T-helper 1 cell treated with Interleukin-12 subunit alpha and Interleukin-12 subunit beta and Interleukin-4 antibody, amounts not matched to agents 30 μg/mL and 1 μg/mL, for 36 hours (primary cell): ENCODE data around the gene SPACA7.

ENCODE experiments used
- H3K27ac Mint-ChIP-seq: one replicate; pipeline ENCODE4 v1.8.0; 2021; ENCODE audit warnings: mild to moderate bottlenecking, mixed read lengths
- H3K27me3 Mint-ChIP-seq: one replicate; pipeline ENCODE4 v1.8.0; 2021; ENCODE audit warnings: low read depth, mixed read lengths
- H3K36me3 Mint-ChIP-seq: one replicate; pipeline ENCODE4 v1.8.0; 2021; ENCODE audit warnings: low read depth, mixed read lengths
- H3K4me1 Mint-ChIP-seq: one replicate; pipeline ENCODE4 v1.8.0; 2021; ENCODE audit warnings: low read depth, mixed read lengths
- H3K4me3 Mint-ChIP-seq: one replicate; pipeline ENCODE4 v1.8.0; 2021; ENCODE audit warnings: mild to moderate bottlenecking, moderate library complexity, mixed read lengths
- H3K9me3 Mint-ChIP-seq: one replicate; pipeline ENCODE4 v1.8.0; 2021; ENCODE audit warnings: mixed read lengths

SPACA7 gene

GRCh38 chr13:112376050-112376681 is at the start of gene SPACA7:
Gene SPACA7 (plus strand): TSS chr13:112376355. CDS start chr13:112376386, 31 bp downstream.
- no peak within 1 kb of the TSS for H3K27ac Mint-ChIP-seq
- no peaks in the 10 kb centered on the region for H3K27me3 Mint-ChIP-seq
- no peaks in the 10 kb centered on the region for H3K4me1 Mint-ChIP-seq
- no peak within 1 kb of the TSS for H3K4me3 Mint-ChIP-seq
- H3K36me3 Mint-ChIP-seq, result no peaks in the 10 kb centered on the region
- peaks cover 6% of the 10 kb centered on the region for H3K9me3 Mint-ChIP-seq

GRCh38 chr13:112326821-112327370 is 49.3 kb upstream of the SPACA7 start:
- H3K9me3 Mint-ChIP-seq, result no peaks in the 10 kb centered on the region
- no peaks in the 10 kb centered on the region for H3K36me3 Mint-ChIP-seq
- no peaks in the 10 kb centered on the region for H3K4me1 Mint-ChIP-seq
- no peak overlapping the region for H3K4me3 Mint-ChIP-seq
- H3K27me3 Mint-ChIP-seq, result peaks cover 16% of the 10 kb centered on the region
- no peak overlapping the region for H3K27ac Mint-ChIP-seq

GRCh38 chr13:112328936-112329335 is 47.2 kb upstream of the SPACA7 start:
- H3K27me3 Mint-ChIP-seq, result peaks cover 26% of the 10 kb centered on the region
- no peaks in the 10 kb centered on the region for H3K9me3 Mint-ChIP-seq
- no peak overlapping the region for H3K4me3 Mint-ChIP-seq
- no peak overlapping the region for H3K27ac Mint-ChIP-seq
- H3K4me1 Mint-ChIP-seq, result no peaks in the 10 kb centered on the region
- no peaks in the 10 kb centered on the region for H3K36me3 Mint-ChIP-seq

DNA sequence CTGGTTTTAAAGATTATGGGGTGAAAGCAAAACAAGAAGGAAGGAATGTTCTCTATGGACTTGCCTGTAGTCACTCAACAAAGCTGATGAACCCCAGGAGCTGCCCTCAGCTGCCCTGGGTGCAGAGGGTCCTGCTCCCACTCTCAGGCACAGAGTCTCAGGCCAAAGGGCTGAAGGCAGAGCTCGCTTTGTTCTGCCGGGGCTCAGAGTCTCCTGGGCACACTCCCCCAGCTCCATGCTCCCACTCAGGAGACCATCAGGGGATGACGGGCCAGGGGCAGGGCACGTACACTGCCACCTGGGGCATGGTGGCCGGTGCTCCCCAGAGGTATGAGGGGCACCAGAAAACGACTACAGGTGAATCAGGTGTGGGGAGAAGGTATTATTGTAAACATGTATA is 46.8 kb upstream of the SPACA7 start:
- Mint-ChIP-seq H3K9me3 (no peaks in the 10 kb centered on the region), H3K36me3 (no peaks in the 10 kb centered on the region), H3K4me3 (no peak overlapping the region), H3K4me1 (no peaks in the 10 kb centered on the region), H3K27me3 (peaks cover 26% of the 10 kb centered on the region), H3K27ac (no peak overlapping the region)

DNA sequence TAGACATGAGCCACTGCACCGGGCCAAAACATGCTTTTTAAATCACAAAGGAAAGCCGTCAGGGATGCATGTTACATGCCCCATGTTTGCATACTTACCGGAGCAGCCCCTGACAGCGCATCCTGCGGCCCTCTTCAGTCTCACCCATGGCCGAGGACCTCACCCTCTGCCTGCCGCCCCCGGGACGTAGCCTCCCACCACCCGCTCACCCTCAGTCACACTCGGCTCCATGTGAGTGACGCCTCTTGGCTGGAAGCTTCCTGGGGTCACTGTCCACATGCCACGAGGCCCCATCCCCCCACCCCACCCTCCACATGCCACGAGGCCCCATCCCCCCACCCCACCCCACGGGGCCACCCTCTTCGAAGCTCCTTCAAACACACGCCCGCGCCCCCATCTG is 46.1 kb upstream of the SPACA7 start:
- H3K27ac Mint-ChIP-seq, result no peak overlapping the region
- H3K36me3 Mint-ChIP-seq, result no peaks in the 10 kb centered on the region
- H3K4me3 Mint-ChIP-seq, result no peak overlapping the region
- H3K9me3 Mint-ChIP-seq, result no peaks in the 10 kb centered on the region
- H3K4me1 Mint-ChIP-seq, result no peaks in the 10 kb centered on the region
- peaks cover 26% of the 10 kb centered on the region for H3K27me3 Mint-ChIP-seq

GRCh38 chr13:112330479-112331381 is 45.4 kb upstream of the SPACA7 start:
- Mint-ChIP-seq H3K9me3 (no peaks in the 10 kb centered on the region), H3K36me3 (no peaks in the 10 kb centered on the region), H3K27me3 (peaks cover 26% of the 10 kb centered on the region), H3K4me1 (no peaks in the 10 kb centered on the region), H3K27ac (no peak overlapping the region), H3K4me3 (no peak overlapping the region)

- H3K36me3 Mint-ChIP-seq, result no peaks in the 10 kb centered on the region
- no peaks in the 10 kb centered on the region for H3K4me1 Mint-ChIP-seq
- peaks cover 26% of the 10 kb centered on the region for H3K27me3 Mint-ChIP-seq
- no peak overlapping the region for H3K27ac Mint-ChIP-seq
- H3K4me3 Mint-ChIP-seq, result no peak overlapping the region
- no peaks in the 10 kb centered on the region for H3K9me3 Mint-ChIP-seq
Observed at GRCh38 chr13:112331675-112332074, 44.5 kb upstream of the SPACA7 start.

GRCh38 chr13:112332727-112333126 is 43.4 kb upstream of the SPACA7 start:
- Mint-ChIP-seq H3K27ac (no peak overlapping the region), H3K36me3 (no peaks in the 10 kb centered on the region), H3K27me3 (peaks cover 24% of the 10 kb centered on the region), H3K4me3 (no peak overlapping the region), H3K9me3 (peaks cover 4% of the 10 kb centered on the region), H3K4me1 (no peaks in the 10 kb centered on the region)

- H3K36me3 Mint-ChIP-seq, result no peaks in the 10 kb centered on the region
- H3K4me1 Mint-ChIP-seq, result no peaks in the 10 kb centered on the region
- no peak overlapping the region for H3K4me3 Mint-ChIP-seq
- peaks cover 4% of the 10 kb centered on the region for H3K9me3 Mint-ChIP-seq
- H3K27me3 Mint-ChIP-seq, result peaks cover 23% of the 10 kb centered on the region
- no peak overlapping the region for H3K27ac Mint-ChIP-seq
Observed at GRCh38 chr13:112333756-112334543, 42.2 kb upstream of the SPACA7 start.

DNA sequence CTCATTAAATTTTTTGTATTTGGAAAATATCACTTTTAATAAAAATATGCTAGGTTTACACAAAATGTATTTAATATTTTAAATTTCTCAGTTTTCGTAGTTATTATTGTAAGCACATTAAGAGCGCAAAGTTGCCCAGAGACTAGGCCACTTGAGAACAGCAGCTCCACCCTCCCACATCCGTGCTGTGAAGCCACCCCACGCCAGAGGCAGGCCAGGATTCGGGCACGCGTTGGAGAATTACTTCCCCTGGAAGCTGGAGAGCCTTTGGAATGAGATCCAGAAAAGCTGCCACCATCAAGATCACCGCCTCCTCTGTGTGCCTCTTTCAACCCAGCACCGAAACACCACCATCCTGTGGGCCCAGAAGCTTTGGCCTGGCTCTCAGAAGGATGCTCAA is 41.0 kb upstream of the SPACA7 start:
- Mint-ChIP-seq H3K27me3 (peaks cover 20% of the 10 kb centered on the region), H3K4me1 (no peaks in the 10 kb centered on the region), H3K27ac (no peak overlapping the region), H3K9me3 (peaks cover 4% of the 10 kb centered on the region), H3K4me3 (no peak overlapping the region), H3K36me3 (no peaks in the 10 kb centered on the region)

DNA sequence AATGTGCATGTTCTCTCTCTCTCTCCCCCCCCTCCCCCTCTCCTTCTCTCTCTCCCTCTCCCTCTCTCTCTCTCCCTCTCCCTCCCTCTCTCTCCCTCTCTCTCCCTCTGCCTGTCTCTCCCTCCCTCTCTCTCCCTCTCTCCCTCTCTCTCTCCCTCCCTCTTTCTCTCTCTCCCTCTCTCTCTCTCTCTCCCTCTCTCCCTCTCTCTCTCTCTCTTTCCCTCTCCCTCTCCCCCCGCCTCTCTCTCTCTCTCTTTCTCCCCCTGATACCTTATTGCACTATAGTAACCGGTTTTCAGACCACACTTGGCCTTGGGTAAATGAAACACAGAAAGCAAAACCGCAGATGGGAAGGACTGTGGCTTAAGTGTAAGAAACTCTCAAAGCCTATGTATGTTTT is 34.7 kb upstream of the SPACA7 start:
- Mint-ChIP-seq H3K9me3 (peaks cover 4% of the 10 kb centered on the region), H3K4me3 (no peak overlapping the region), H3K36me3 (no peaks in the 10 kb centered on the region), H3K27me3 (peaks cover 12% of the 10 kb centered on the region), H3K27ac (no peak overlapping the region), H3K4me1 (no peaks in the 10 kb centered on the region)

DNA sequence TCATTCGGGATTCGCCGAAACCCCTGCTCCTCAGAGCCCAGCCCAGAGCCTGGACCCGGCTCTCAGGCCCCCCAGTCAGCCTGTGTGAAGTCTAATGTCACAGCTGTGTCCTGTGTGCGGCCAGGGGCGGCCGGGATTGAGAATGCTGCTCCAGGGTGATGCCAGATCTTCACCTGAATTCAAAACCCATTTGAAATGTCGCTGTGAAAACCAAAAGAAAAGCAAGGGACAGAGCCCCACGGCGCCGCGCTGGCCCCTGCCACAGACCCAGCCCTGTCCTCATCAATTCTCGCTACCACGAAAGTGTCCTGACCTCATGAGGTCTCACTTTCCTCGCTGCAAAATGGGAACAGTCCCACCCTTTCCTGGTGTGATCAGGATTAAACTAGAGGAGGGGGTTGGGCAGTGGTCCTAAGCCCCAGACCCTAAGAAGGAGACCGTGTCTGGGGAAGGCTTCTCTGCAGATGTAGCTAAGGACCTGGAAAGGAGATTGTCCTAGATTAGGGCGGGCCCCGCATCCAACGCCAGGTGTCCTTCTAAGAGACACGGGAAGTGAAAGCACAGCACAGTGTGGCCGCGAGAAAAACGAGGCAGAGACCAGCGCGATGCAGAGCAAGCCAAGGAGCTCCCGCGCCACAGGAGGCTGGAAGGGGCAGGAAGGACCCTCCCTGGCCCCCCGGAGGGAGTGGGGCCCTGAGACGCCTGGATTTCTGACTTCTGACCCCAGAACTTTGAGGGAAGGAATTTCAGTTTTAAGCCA is 34.0 kb upstream of the SPACA7 start:
- Mint-ChIP-seq H3K4me3 (no peak overlapping the region), H3K4me1 (no peaks in the 10 kb centered on the region), H3K36me3 (no peaks in the 10 kb centered on the region), H3K27me3 (peaks cover 18% of the 10 kb centered on the region), H3K9me3 (no peaks in the 10 kb centered on the region), H3K27ac (no peak overlapping the region)

DNA sequence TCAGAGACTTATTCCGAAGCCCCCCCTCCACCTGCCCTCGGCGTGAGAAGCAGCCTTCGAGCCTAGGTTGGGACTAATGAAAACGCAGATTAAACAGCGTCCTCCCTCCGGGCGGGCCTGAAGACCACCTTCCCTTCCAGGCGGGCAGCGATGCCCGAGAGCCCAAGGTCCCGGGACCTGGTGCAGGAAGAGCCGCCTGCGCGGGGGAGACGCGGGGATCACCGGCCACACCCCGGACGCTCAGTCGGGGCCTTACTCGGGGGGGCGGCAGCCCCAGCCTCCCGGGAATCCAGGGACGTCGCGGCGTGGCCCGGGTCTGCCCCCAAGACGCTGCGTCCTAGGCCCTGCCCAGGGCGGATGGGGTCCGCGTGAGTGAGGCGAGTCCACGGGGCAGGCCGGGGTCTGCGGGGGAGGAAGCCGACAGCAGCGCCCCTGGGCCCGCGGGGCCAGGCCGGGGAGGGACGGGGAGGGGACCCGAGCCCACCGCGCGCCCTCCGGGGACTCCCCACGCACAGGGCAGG is 33.3 kb upstream of the SPACA7 start:
- H3K36me3 Mint-ChIP-seq, result no peaks in the 10 kb centered on the region
- no peaks in the 10 kb centered on the region for H3K4me1 Mint-ChIP-seq
- no peaks in the 10 kb centered on the region for H3K9me3 Mint-ChIP-seq
- H3K4me3 Mint-ChIP-seq, result no peak overlapping the region
- no peak overlapping the region for H3K27ac Mint-ChIP-seq
- peaks cover 25% of the 10 kb centered on the region for H3K27me3 Mint-ChIP-seq

DNA sequence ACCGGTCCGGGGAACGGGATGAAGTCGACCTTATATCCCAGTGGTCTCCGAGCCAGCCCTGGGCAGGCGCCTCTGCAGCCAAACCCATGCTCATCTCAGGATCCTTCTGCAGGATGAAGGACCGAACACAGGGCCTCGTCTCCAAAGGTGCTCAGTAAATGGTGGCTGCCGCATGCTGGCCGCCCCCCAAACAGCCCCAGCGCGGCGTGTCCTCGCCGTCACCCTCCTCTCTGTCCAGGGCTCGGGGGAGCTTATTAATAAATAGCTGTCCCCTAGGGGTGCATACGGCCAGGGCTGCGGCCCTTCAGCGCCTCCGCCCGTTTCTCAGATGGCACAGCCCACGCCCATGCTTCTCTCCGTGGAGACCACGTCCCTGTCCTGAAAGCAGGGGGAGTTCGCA is 32.6 kb upstream of the SPACA7 start:
- peaks cover 30% of the 10 kb centered on the region for H3K27me3 Mint-ChIP-seq
- H3K4me3 Mint-ChIP-seq, result no peak overlapping the region
- H3K27ac Mint-ChIP-seq, result no peak overlapping the region
- no peaks in the 10 kb centered on the region for H3K4me1 Mint-ChIP-seq
- H3K36me3 Mint-ChIP-seq, result no peaks in the 10 kb centered on the region
- H3K9me3 Mint-ChIP-seq, result no peaks in the 10 kb centered on the region
